Suppressor macrophage (primary cell): ENCODE measurements around the gene FAM83E.
"Not testable (repeated sequence)": the region's sequence is repeated elsewhere in the genome, so short reads cannot be mapped to it uniquely, and the experiment has no call there.

Experiments
- DNase-seq, 4 experiments: peaks; one replicate each; pipeline ENCODE4 v3.0.0-alpha.2; 2020 to 2022

The FAM83E gene

DNA sequence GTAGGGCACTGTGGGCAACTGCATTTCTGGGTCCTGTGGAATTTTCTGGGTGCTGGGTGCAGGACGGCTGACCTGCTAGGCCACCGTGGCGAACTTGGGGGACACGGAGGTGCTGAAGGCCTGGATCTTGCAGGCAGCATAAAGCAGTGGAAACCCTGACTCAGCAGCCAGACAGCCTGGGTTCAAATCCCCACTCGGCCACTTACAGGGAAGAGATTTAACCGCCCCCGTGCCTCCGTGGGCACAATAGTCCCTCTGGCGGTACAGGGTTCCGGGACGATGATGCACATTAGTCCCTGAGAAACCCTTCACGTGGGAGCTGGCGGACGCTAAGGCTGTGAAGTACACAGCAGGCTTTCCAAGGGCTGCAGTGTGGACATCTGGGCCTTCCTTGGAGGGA lies 3.0 kb downstream of the FAM83E start:
- no peak for DNase-seq

- DNase-seq = no peak
Observed at GRCh38 chr19:48609571-48610108, 5.2 kb downstream of the FAM83E start.

DNA sequence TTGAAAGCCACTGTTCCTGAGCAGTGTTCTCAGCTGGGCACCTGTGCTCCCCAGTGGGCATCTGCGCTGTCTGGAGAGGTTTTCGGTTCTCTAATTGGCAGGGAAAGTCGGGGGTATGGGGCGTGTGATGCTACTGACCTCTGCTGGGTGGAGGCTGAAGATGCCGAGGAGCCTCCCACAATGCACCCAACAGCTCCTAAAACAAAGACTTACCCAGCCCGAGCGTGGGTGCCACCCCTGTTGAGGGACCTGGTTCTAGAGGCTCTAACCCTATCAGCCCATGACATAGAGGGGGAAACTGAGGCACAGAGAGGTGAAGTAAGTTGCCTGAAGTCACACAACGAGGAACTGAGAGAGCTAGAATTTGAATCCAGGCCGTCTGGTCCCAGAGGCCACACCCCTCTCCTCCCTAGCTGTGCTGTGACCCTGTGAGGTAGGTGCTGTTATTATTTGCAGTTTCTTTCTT lies 6.0 kb downstream of the FAM83E start:
- DNase-seq = peak; percentile 71 to 84 (median 79)

DNA sequence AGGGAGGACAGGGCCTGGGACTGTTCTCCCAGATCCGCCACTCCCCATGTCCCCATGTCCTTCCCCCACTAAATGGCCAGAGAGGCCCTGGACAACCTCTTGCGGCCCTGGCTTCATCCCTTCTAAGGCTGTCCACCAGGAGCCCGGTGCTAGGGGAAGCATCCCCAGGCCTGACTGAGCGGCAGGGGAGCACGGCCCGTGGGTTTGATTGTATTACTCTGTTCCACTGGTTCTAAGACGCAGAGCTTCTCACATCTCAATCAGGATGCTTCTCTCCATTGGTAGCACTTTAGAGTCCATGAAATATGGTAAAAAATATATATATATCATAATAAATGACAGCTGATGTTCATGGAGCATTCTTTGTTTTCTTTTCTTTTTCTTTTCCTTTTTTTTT lies 7.5 kb downstream of the FAM83E start:
- DNase-seq = no peak

- no peak for DNase-seq
Observed at GRCh38 chr19:48606463-48607358, 8.2 kb downstream of the FAM83E start, which contains the start of gene SPACA4. Gene SPACA4 (plus strand): TSS chr19:48606742. CDS start chr19:48606979, 237 bp downstream.

GRCh38 chr19:48603850-48604249 lies 11.0 kb downstream of the FAM83E start:
- DNase-seq = no peak

DNA sequence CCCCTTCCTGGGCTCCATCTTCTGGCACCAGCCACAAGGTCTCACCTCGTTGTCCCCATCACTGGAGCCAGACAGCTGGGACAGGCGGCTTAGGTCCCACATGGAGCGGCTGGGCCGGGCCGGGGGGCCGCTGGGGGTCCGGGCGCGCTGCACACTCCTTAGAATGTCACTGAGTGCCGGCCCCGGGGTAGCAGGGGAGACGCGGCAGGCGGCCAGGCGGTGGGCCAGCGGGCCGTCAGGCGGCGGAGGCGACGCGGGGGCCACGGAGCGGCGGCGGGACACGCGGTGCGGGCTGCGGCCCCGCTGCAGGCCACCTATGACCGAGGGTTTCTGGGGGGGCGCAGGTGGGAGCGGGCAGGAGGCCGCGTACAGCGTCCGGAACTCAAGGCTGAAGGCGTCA lies 11.4 kb downstream of the FAM83E start:
- DNase-seq = no peak

GRCh38 chr19:48603001-48603400 lies 11.9 kb downstream of the FAM83E start:
- DNase-seq = no peak

DNA sequence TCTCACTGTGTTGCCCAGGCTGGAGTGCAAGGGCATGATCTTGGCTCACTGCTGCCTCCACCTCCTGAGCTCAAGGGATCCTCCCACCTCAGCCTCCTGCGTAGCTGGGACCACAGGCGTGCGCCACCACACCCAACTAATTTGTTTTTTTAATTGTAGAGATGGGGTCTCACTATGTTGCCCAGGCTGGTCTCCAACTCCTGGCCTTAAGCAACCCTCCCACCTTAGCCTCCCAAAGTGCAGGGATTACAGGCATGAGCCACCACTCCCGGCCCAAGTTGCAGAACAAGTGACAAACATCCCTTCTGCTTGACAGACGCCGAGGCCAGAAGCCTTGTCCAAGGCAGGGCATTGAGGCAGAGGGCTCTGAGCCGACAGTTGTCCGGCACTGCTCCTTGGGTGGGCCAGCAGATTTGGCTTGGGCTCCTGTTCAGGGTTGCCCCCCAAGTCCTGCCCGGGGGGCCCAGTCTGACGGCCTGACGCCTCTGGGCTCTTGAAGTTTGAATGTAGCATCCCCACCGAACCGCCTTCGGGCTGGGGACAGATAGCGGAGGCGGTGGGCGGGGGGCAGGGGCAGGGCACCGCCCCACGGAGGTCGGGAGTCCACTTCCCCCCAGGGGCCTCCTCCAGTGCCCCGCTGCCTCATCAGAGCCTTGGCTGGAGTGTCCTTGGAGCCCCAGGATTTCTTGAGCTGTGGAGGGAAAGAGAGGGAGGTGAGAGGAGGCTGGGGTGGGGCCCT lies 14.0 kb downstream of the FAM83E start:
- no peak for DNase-seq

DNA sequence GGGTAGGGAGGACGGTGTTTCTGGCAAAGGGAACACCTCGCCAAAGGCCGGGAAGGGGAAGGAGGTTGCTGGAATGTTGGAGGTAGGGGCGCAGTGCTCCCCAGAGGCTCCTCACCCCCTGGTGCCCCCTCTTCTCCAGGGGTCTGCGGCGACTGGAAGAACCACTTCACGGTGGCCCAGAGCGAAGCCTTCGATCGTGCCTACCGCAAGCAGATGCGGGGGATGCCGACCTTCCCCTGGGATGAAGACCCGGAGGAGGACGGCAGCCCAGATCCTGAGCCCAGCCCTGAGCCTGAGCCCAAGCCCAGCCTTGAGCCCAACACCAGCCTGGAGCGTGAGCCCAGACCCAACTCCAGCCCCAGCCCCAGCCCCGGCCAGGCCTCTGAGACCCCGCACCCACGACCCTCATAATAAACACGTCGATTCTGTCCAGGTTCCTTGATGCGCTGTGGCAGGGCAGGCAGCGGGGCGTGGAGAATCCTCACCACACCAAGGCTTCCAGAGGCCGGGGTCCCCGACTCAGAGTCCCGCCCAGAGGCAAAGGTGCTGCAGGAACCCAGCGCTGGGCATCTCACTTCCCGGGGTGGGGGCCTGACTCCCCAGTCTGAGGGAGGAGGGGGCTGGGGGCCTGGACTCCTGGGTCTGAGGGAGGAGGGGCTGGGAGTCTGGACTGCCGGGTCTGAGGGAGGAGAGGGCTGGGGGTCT lies 15.7 kb downstream of the FAM83E start:
- no peak for DNase-seq

DNA sequence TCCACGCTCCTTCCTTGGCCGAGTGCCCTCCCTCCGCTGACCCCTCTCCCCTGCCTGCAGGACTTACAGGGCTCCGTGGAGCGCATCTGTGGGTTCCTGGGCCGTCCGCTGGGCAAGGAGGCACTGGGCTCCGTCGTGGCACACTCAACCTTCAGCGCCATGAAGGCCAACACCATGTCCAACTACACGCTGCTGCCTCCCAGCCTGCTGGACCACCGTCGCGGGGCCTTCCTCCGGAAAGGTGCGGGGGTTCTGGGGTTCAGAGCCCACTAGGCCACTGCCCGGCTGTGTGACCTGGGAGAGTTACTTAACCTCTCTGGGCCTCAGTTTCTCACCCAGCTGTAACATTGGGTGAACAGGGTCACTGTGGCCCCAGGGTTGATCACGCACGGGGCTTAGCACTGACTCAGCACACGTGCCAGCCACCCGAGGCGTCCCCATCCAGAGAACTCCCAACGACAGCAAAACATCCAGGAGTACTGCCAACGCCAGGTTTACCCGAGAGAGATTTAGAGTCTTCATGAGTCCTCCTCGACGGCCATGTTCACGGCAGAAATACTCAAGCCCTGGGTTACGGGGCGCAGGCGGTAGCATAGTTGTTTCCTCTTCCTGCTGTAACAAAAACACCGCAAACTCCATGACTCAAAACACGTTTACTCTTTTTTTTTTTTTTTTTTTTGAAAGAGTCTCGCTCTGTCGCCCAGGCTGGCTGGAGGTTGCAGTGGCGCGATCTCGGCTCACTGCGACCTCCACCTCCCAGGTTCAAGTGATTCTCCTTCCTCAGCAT lies 18.0 kb downstream of the FAM83E start:
- DNase-seq = peak in 2 of 4 experiments; percentile 25 to 35

DNA sequence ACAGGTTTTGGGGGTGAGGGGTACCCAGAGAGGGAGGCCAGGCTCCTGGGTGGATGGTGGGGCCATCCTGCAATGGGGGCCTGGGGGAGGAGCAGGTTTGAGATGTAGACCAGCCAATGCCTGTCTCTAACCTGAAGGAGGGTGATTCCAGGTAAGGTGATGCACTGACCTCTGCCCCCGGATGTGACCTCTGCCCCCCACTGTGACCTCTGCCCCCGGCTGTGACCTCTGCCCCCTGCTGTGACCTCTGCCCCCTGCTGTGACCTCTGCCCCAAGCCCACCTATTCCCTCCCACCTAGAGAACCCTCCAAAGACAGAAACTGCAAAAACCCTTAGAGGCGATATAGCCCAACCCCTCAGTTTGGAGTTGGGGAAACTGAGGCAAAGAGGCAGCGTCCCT lies 18.6 kb downstream of the FAM83E start:
- DNase-seq = no peak

DNA sequence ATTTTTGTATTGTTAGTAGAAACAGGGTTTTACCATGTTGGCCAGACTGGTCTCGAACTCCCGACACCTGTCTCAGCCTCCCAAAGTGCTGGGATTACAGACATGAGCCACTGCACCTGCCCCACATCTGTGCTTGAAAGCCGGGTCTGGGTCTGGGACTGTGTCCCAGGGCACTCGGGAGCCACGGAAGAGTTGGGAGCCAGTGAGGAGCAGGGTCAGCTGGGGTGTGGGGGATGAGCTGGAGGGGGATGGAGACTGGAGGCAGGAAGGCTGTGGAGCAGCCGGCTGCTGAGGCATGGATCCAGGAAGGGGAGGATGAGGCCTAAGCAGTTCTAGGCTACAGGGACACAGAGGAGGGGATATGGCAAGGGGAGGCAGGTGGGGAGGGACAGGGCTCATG lies 19.0 kb downstream of the FAM83E start:
- no peak for DNase-seq

- DNase-seq = no peak
Observed at GRCh38 chr19:48595171-48595570, 19.7 kb downstream of the FAM83E start.

GRCh38 chr19:48591021-48591420 lies 23.9 kb downstream of the FAM83E start:
- DNase-seq = peak; percentile 12 to 38 (median 20)

GRCh38 chr19:48588670-48589401 lies 26.0 kb downstream of the FAM83E start:
- peak; percentile 92 to 97 (median 96) for DNase-seq

DNA sequence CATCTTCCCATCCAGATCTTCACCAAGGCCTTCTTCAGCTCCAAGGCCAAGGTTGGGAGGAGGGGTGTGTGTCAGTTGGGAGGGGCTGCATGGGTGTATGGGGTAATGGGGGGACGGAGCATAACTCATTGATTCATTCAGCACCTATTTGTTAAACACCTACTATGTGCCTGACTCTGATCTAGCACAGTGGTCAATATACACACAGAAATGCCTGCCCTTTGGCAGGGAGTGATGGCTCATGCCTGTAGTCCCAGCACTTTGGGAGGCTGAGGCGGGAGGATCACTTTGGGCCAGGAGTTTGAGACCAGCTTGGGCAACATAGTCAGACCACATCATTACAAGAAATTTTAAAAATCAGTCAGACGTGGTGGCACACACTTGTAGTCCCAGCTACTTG lies 27.5 kb downstream of the FAM83E start:
- DNase-seq = no peak

DNA sequence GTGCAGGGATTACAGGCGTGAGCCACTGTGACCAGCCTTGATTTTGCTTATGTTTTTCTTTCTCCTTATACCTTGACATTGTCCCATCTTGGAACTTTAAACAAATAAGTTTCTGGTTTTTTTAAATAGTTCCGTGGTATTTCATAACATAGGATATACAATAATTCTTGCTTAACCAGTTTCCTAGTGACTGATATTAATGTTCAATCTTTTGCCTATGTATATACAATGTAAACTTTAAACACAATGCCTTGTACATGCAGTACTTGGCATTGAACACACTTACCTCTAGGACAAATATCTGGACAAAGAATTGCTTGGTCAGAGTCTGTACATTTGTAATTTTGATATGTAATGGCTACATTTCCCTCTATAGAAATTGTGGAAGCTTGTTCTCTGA lies 32.7 kb downstream of the FAM83E start:
- DNase-seq = no peak

- DNase-seq = no peak
Observed at GRCh38 chr19:48578891-48579290, 36.0 kb downstream of the FAM83E start.

GRCh38 chr19:48577908-48578307 lies 37.0 kb downstream of the FAM83E start:
- DNase-seq = not testable (repeated sequence)
